Uterus (tissue), 4 donors: ENCODE measurements around the gene LCP2. TPM values are rescaled to one million over a fixed set of nuclear protein-coding genes. Genes with fewer than 3 reads are reported as not detected.

Experiments used
- DNase-seq, 2 donors: peaks; one replicate each; pipeline ENCODE4 v3.0.0-alpha.2; 2019 to 2020
- H3K27ac ChIP-seq, 2 donors: fragments of 200-600 bp; sonication (generic); 1 replicate in 1 of 2; 2 replicates in 1 of 2; pipeline ENCODE4 v1.5.1; 2016 to 2018
- H3K27me3 ChIP-seq, 2 donors: fragments of 200-600 bp; sonication (generic); one replicate each; pipeline ENCODE4 v1.5.1; 2018 to 2019; ENCODE audit warnings: control low read depth in 1 of 2
- H3K36me3 ChIP-seq, 2 donors: fragments of 200-600 bp; sonication (generic); one replicate each; pipeline ENCODE4 v1.5.1; 2019; ENCODE audit warnings: control low read depth in 1 of 2
- H3K4me1 ChIP-seq, 2 donors: fragments of 200-600 bp; sonication (generic); one replicate each; pipeline ENCODE4 v1.5.1; 2018 to 2019; ENCODE audit warnings: control low read depth in 1 of 2
- H3K4me3 ChIP-seq, 2 donors: fragments of 200-600 bp; sonication (generic); 1 replicate in 1 of 2; 2 replicates in 1 of 2; pipeline ENCODE4 v1.5.1; 2018 to 2019; ENCODE audit warnings: mild to moderate bottlenecking in 1 of 2
- H3K9me3 ChIP-seq, 2 donors: fragments of 200-600 bp; sonication (generic); one replicate each; pipeline ENCODE4 v1.5.1; 2019; ENCODE audit warnings: control low read depth in 1 of 2
- POLR2A ChIP-seq, 2 donors: fragments of 450-650 bp; IDR thresholded peaks; one replicate each; pipeline ENCODE4 v1.6.1; 2016; ENCODE audit warnings: antibody characterized with exemption in 2 of 2, mild to moderate bottlenecking in 1 of 2, moderate library complexity in 1 of 2
- intact Hi-C: fragments of 100-400 bp; cut with DNase I; formaldehyde crosslinking; loops from one replicate; pipeline ENCODE4 v1.15.1; 2023; ENCODE audit warnings: low total_unique reads
- total RNA-seq, 4 donors: library from RNA; depleted of rRNA in 3 of 4; stranded (reverse); fragments of >200 nt in 3 of 4; gene quantifications; one replicate each; pipeline versions ENCODE4 v1.1.0 to v1.2.4, GENCODE V29; 2014 to 2023
- TF ChIP-seq, protein P1 (sequence below), 4 experiments: fragments of 200-600 bp in 2 of 4; fragments of 450-650 bp in 2 of 4; sonication (generic) in 2 of 4; IDR thresholded peaks; one replicate each; pipeline ENCODE4 v1.5.1; 2016 to 2019; ENCODE audit warnings: antibody characterized with exemption in 4 of 4, mild to moderate bottlenecking in 2 of 4, moderate library complexity in 1 of 4
- donor health status: DM: yes; HTN: yes; CAD: no.

Gene LCP2
- total RNA-seq, 4 donors from 2014 or later, result 1.3 to 19.1 (median 11.2) TPM

DNA sequence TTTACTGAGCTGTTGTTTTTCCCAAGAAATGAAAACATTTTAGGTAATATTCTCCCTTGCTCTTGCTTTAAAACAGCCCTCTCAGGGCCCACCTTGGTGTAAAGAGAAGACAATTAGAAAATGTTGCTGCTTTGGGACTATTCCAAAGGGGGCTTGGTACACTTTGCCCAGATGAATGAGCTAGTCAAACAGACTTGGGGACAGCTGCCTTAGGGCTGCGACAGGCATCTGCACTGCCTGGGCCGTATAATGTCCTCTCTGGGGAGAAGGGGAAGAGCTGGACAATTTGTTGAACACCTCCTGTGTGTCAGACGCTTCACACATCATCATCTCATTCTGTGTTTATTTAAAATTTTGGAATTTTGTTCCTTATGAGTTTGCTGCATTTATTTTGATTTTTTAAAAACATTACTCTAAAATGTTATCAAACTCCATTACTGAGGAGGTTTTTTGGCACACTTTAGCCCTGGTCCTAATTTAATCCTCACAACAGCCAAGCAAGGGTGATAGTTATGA, 36.0 kb downstream of the LCP2 start:
- TF ChIP-seq, protein P1, sequence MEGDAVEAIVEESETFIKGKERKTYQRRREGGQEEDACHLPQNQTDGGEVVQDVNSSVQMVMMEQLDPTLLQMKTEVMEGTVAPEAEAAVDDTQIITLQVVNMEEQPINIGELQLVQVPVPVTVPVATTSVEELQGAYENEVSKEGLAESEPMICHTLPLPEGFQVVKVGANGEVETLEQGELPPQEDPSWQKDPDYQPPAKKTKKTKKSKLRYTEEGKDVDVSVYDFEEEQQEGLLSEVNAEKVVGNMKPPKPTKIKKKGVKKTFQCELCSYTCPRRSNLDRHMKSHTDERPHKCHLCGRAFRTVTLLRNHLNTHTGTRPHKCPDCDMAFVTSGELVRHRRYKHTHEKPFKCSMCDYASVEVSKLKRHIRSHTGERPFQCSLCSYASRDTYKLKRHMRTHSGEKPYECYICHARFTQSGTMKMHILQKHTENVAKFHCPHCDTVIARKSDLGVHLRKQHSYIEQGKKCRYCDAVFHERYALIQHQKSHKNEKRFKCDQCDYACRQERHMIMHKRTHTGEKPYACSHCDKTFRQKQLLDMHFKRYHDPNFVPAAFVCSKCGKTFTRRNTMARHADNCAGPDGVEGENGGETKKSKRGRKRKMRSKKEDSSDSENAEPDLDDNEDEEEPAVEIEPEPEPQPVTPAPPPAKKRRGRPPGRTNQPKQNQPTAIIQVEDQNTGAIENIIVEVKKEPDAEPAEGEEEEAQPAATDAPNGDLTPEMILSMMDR (IDR thresholded peaks at IDR 0.05), result no peak
- no peak for TF ChIP-seq POLR2A (IDR thresholded peaks at IDR 0.05)
- no peak for DNase-seq
- intact Hi-C loops, result loop anchor here (10.0 kb wide), 1 partner anchor 163 kb away; no protein-coding TSS in a partner anchor
- no peak overlapping the region for H3K4me3 ChIP-seq
- no peak overlapping the region for H3K27ac ChIP-seq
- no peaks in the 10 kb centered on the region for H3K9me3 ChIP-seq
- H3K4me1 ChIP-seq, result no peaks in the 10 kb centered on the region
- H3K36me3 ChIP-seq, result no peaks in the 10 kb centered on the region
- no peaks in the 10 kb centered on the region for H3K27me3 ChIP-seq

DNA sequence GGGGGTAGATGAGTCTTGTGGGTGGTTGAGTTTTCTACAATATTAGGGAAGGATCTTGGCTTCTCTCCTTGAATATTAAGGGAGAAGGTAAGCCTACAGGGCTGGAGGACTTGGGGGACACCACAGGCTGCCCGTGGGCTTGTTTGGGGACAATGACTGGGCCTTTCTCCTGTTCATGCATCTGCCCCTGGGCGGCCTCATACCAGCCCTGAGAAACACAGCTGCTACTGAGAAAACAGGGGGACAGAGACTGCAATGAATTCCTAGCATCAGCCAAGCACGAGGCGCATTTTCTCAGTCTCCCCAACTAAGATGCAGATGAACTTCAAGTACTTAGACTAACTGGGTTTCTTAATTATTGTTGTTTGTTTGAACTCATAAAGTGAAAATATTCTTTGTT, 40.2 kb downstream of the LCP2 start:
- intact Hi-C loops, result no loop called here
- Histone ChIP-seq H3K9me3 (no peaks in the 10 kb centered on the region), H3K36me3 (no peaks in the 10 kb centered on the region), H3K4me3 (no peak overlapping the region), H3K27me3 (no peaks in the 10 kb centered on the region), H3K4me1 (no peaks in the 10 kb centered on the region), H3K27ac (no peak overlapping the region)
- DNase-seq, result no peak
- TF ChIP-seq POLR2A (IDR thresholded peaks at IDR 0.05), result no peak
- TF ChIP-seq, protein P1 (IDR thresholded peaks at IDR 0.05), result no peak

DNA sequence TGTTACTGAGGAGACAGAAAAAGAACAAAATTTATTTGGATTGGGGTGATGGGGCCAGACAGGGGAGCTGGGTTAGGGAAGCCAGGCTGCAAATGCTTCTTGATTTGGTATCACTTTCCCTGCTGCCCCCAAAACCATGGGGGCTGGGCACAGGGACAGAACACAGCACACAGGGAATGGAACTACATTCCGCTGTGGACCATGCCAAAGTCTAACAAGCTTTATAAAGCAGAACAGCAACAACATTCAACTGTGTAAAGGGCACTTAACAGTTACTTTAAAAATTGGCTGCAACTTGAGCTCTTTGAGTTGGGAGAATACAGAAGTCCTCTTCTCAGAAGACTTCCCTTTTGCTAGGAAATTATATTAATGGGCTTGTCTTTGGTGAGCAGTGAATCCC, 41.0 kb downstream of the LCP2 start:
- Histone ChIP-seq H3K4me1 (no peaks in the 10 kb centered on the region), H3K9me3 (no peaks in the 10 kb centered on the region), H3K36me3 (no peaks in the 10 kb centered on the region), H3K27me3 (no peaks in the 10 kb centered on the region), H3K4me3 (no peak overlapping the region), H3K27ac (no peak overlapping the region)
- intact Hi-C loops, result no loop called here
- no peak for DNase-seq
- TF ChIP-seq, protein P1 (IDR thresholded peaks at IDR 0.05), result no peak

DNA sequence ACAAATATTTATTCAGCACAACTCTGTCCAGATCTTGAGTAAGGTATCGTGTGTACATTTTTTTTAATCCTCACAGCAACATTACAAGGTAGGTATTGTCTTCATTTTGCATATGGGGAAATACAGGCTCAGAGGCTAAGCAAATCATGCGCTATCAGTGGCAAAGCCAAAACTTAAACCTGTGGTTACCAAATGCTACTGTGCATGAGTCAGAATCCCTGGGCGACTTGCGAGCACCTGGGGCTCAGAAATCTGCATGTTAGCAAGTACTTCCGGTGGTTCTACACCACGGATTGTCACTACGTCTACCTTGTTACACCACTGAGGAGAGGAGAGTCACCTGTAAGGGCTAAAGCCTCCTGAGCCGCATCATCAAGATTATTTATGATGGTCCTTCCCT, 43.5 kb downstream of the LCP2 start:
- Histone ChIP-seq H3K27me3 (no peaks in the 10 kb centered on the region), H3K4me1 (no peaks in the 10 kb centered on the region), H3K36me3 (no peaks in the 10 kb centered on the region), H3K4me3 (no peak overlapping the region), H3K27ac (peak overlapping the region in 1 of 2 donors; percentile 11), H3K9me3 (no peaks in the 10 kb centered on the region)
- intact Hi-C loops, result no loop called here
- no peak for DNase-seq
- TF ChIP-seq POLR2A (IDR thresholded peaks at IDR 0.05), result no peak
- TF ChIP-seq, protein P1 (IDR thresholded peaks at IDR 0.05), result no peak

DNA sequence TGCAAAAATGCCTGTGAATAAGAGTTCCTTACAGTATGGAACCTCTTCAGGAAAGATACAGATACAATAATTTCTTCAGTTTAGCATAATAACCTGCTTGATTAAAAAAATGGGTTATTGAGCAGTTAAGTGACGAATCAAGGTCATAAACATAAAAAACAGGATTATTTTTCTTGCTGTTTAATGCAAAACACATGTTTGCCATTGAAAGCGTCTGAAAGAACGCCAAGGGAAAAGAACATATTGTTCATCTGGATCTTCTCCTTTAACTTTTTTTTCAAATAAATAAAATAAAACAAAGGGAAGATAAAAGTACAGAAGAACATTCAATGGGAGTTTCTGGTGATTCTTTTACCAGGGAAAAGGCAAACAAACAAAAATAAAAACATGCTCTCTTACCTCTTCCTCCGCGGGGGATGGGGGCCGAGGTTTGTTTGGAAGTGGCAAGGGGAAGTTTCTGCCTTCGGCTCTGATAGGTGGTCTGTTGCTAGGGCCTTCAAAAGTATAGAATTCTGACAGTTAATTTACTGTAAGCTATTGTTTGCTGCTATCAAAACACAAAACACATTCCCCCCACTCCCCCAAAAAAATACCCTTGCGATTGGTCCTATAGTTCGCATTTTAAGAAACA, 44.7 kb downstream of the LCP2 start:
- Histone ChIP-seq H3K27me3 (no peaks in the 10 kb centered on the region), H3K4me1 (no peaks in the 10 kb centered on the region), H3K36me3 (no peaks in the 10 kb centered on the region), H3K9me3 (no peaks in the 10 kb centered on the region), H3K27ac (peak overlapping the region; percentile 42 to 45), H3K4me3 (no peak overlapping the region)
- intact Hi-C loops, result no loop called here
- no peak for DNase-seq
- no peak for TF ChIP-seq POLR2A (IDR thresholded peaks at IDR 0.05)
- TF ChIP-seq, protein P1 (IDR thresholded peaks at IDR 0.05), result no peak
